ENCODE data around the gene RRAGC. TPM values are rescaled to one million over a fixed set of nuclear protein-coding genes. Genes with fewer than 3 reads are reported as not detected.

The RRAGC gene
- total and polyA plus RNA-seq, 9 of the 15 experiments (the other 6 are each of a cell fraction or from before 2014, with no cell fraction given) = 3.9 to 16.9 (median 10.9) TPM

DNA sequence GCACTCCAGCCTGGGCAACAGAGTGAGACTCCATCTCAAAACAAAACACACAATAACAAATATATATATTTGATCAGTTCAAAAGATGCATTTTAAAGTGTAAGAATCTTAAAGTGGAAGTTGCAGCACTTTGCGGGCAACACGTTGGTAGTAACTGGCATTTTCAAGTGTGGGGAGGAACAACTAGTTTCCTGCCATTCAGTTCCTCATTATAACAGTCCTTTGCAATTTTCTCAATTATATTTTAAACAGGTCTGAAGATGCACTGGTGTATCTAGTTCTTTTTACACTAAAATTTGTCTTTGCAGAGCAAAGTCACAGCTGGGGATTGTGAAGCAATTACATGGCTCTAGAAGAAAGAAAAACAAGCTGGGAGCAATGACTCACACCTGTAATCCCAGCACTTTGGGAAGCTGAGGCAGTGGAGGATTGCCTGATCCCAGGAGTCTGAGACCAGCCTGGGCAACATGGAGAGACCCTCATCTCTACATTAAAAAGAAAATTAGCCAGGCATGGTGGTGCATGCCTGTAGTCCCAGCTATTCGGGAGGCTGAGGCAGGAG, 25.3 kb downstream of the RRAGC start:
- H4K20me1 ChIP-seq (replicated peaks; ENCODE audit: control insufficient read depth, insufficient read depth, low read length) = no peaks in the 10 kb centered on the region
- no peak overlapping the region for H2AFZ ChIP-seq (ENCODE audit: low read depth, low read length)
- 0 out of 5 replicates have a peak, but pooled peaks cover 0 to 3% of the 10 kb centered on the region in 2 experiments for H3K27me3 ChIP-seq (ENCODE audit: control insufficient read depth in 2 of 2, insufficient read depth in 2 of 2, low read length in 2 of 2)
- H3K4me3 ChIP-seq = no peak overlapping the region
- TF ChIP-seq CCNT2 (IDR thresholded peaks at IDR 0.05; ENCODE audit: borderline replicate concordance, extremely low read depth, insufficient read length, low read depth, low read length) (no peak), TCF3 (CRISPR knock-in tag; IDR thresholded peaks at IDR 0.05) (no peak)
- H3K9me3 ChIP-seq (replicated peaks; ENCODE audit: control insufficient read depth, insufficient read depth, low read depth, low read length) = no peaks in the 10 kb centered on the region
- H3K79me2 ChIP-seq (ENCODE audit: control insufficient read depth, insufficient read depth, low read length) = no peaks in the 10 kb centered on the region
- CTCF ChIA-PET (ENCODE audit: low intra/inter-chr PET ratio) = interaction anchor here (0.6 to 2.9 kb wide), 3 partner anchors 223 to 613 kb away, joined by 3 to 17 read pairs (median 3); no protein-coding TSS in a partner anchor
- POLR2A ChIA-PET = interaction anchor here (0.5 to 1.3 kb wide), 5 partner anchors 9 to 822 kb away, joined by 3 to 6 read pairs (median 3); partner anchors contain the start of gene UTP11
- H3K9me1 ChIP-seq (ENCODE audit: control insufficient read depth, insufficient read depth, low read length) = no peaks in the 10 kb centered on the region
- peaks cover 12% of the 10 kb centered on the region; the same call in 1 of the 3 replicates for H3K36me3 ChIP-seq (ENCODE audit: control insufficient read depth, insufficient read depth, low read length)
- no TSS peak for BruUV-seq (replicated peaks)
- H3K4me2 ChIP-seq (ENCODE audit: insufficient read depth, low read length) = no peak overlapping the region
- ATAC-seq = no peak
- H3K4me1 ChIP-seq (replicated peaks in 1 of 2; ENCODE audit: control insufficient read depth in 2 of 2, insufficient read depth in 2 of 2, low read length in 2 of 2) = peaks cover 0 to 9% of the 10 kb centered on the region in 2 experiments; a peak in 2 of 5 replicates
- intact Hi-C loops (cut with micrococcal nuclease) = no loop called here
- no peak overlapping the region for H3K27ac ChIP-seq (ENCODE audit: extremely low read depth, low read depth, low read length)
- no peak for FAIRE-seq
- in situ Hi-C loops (cut with MboI) = loop anchor here (5.0 kb wide), 1 partner anchor 792 kb away; no protein-coding TSS in a partner anchor
- no peak for DNase-seq (ENCODE audit: extremely low read depth in 1 of 4, low spot score in 3 of 4)
- no peak overlapping the region for H3K9ac ChIP-seq (ENCODE audit: insufficient read depth in 1 of 2, low read depth in 2 of 2, low read length in 2 of 2)
- WGBS (ENCODE audit: insufficient coverage, low coverage, missing lambda C conversion rate) = 56% methylated on average over 3 of the region's 3 CpGs

DNA sequence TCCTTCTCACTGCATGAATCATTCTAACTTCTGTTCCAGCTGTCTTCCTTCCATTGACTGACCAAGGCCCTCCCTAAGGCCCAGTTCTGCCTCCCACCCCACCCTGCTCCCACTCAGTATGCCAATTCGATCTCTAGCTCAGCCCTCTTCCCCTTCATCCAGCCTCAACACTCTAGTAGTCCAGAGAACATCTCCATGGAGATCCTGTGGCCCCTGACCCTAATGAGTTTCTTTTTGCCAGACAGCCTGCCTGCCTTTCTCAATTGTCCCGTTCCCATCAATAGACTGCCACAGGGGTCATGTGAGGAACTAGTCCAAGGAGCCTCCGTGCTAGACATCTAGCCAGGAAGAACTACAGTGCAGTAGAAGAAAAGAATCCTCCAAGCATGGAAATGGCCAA, 26.4 kb downstream of the RRAGC start:
- no peak for FAIRE-seq
- 37% methylated on average over 3 of the region's 3 CpGs for WGBS (ENCODE audit: insufficient coverage, low coverage, missing lambda C conversion rate)
- no peaks in the 10 kb centered on the region for H3K9me3 ChIP-seq (replicated peaks; ENCODE audit: control insufficient read depth, insufficient read depth, low read depth, low read length)
- H3K36me3 ChIP-seq (ENCODE audit: control insufficient read depth, insufficient read depth, low read length) = peaks cover under 1% of the 10 kb centered on the region; the same call in 1 of the 3 replicates
- 0 out of 5 replicates have a peak, but pooled peaks cover 0 to 3% of the 10 kb centered on the region in 2 experiments for H3K27me3 ChIP-seq (ENCODE audit: control insufficient read depth in 2 of 2, insufficient read depth in 2 of 2, low read length in 2 of 2)
- intact Hi-C loops (cut with micrococcal nuclease) (no loop called here), in situ Hi-C loops (cut with MboI) (loop anchor here (5.0 kb wide), 1 partner anchor 791 kb away; no protein-coding TSS in a partner anchor)
- no peak overlapping the region; a peak in 1 of 4 replicates for H3K9ac ChIP-seq (ENCODE audit: insufficient read depth in 1 of 2, low read depth in 2 of 2, low read length in 2 of 2)
- no peak overlapping the region for H3K4me2 ChIP-seq (ENCODE audit: insufficient read depth, low read length)
- no peak for TF ChIP-seq SMAD3 (CRISPR knock-in tag; conservative IDR thresholded peaks at IDR 0.05)
- TF ChIP-seq, protein P1, sequence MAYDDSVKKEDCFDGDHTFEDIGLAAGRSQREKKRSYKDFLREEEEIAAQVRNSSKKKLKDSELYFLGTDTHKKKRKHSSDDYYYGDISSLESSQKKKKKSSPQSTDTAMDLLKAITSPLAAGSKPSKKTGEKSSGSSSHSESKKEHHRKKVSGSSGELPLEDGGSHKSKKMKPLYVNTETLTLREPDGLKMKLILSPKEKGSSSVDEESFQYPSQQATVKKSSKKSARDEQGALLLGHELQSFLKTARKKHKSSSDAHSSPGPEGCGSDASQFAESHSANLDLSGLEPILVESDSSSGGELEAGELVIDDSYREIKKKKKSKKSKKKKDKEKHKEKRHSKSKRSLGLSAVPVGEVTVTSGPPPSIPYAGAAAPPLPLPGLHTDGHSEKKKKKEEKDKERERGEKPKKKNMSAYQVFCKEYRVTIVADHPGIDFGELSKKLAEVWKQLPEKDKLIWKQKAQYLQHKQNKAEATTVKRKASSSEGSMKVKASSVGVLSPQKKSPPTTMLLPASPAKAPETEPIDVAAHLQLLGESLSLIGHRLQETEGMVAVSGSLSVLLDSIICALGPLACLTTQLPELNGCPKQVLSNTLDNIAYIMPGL (CRISPR knock-in tag; IDR thresholded peaks at IDR 0.05) = no peak
- H3K9me1 ChIP-seq (ENCODE audit: control insufficient read depth, insufficient read depth, low read length) = no peaks in the 10 kb centered on the region
- no peak overlapping the region for H3K27ac ChIP-seq (ENCODE audit: extremely low read depth, low read depth, low read length)
- H4K20me1 ChIP-seq (replicated peaks; ENCODE audit: control insufficient read depth, insufficient read depth, low read length) = no peaks in the 10 kb centered on the region
- H2AFZ ChIP-seq (ENCODE audit: low read depth, low read length) = no peak overlapping the region
- no peak for DNase-seq (ENCODE audit: extremely low read depth in 1 of 4, low spot score in 3 of 4)
- no peak overlapping the region for H3K4me3 ChIP-seq
- H3K4me1 ChIP-seq (replicated peaks in 1 of 2; ENCODE audit: control insufficient read depth in 2 of 2, insufficient read depth in 2 of 2, low read length in 2 of 2) = peaks cover 0 to 9% of the 10 kb centered on the region in 2 experiments; a peak in 2 of 5 replicates
- BruUV-seq (replicated peaks) = no TSS peak
- ChIA-PET CTCF (ENCODE audit: low intra/inter-chr PET ratio) (interaction anchor here (0.6 to 1.0 kb wide), 2 partner anchors 223 to 843 kb away, joined by 3 to 5 read pairs; partner anchors contain the start of gene SF3A3), POLR2A (interaction anchor here (0.9 to 1.3 kb wide), 2 partner anchors 11 to 213 kb away, joined by 3 to 5 read pairs; no protein-coding TSS in a partner anchor)
- ATAC-seq = no peak
- H3K79me2 ChIP-seq (ENCODE audit: control insufficient read depth, insufficient read depth, low read length) = no peaks in the 10 kb centered on the region
